H1 (cell line): ENCODE results near the gene ALDH1L2. TPM values are rescaled to one million over a fixed set of nuclear protein-coding genes. Genes with fewer than 3 reads are reported as not detected.

Experiments used
- CTCF ChIA-PET: fragments of 300-600 bp; sonication (Branson Sonifier 250); formaldehyde crosslinking; loops from one replicate; lab custom pipeline; 2021; ENCODE audit not compliant: partially characterized antibody; lab: Charles Lee
- POLR2A ChIA-PET: fragments of 300-600 bp; sonication (Branson Sonifier 250); formaldehyde crosslinking; loops from one replicate; lab custom pipeline; 2021; ENCODE audit warnings: inconsistent platforms; ENCODE audit not compliant: partially characterized antibody; lab: Charles Lee
- DNase-seq, 2 experiments: peaks; one replicate each; pipeline versions ENCODE4 v3.0.0 to v3.0.0-alpha.2; 2010 to 2022; ENCODE audit warnings: low spot score in 2 of 2, low read depth in 1 of 2, mixed read lengths in 1 of 2
- FAIRE-seq: peaks from 2 replicates; lab custom pipeline; 2011; peaks lifted over from hg19 to GRCh38; lab: Jason Lieb, UNC
- H2AFZ ChIP-seq: 2 replicates; pipeline ENCODE4 v1.8.1; 2012; ENCODE audit warnings: low read length, inconsistent platforms
- H2AK5ac ChIP-seq: 2 replicates; pipeline ENCODE4 v1.6.1; 2013; ENCODE audit warnings: low read depth, low read length
- H2BK120ac ChIP-seq: replicated peaks from 2 replicates; pipeline ENCODE3; 2013; ENCODE audit warnings: low read depth, low read length, inconsistent platforms
- H2BK12ac ChIP-seq: 2 replicates; pipeline ENCODE4 v1.6.1; 2013; ENCODE audit warnings: low read depth, low read length
- H2BK15ac ChIP-seq: 2 replicates; pipeline ENCODE4 v1.6.1; 2013; ENCODE audit warnings: low read length
- H2BK20ac ChIP-seq: 2 replicates; pipeline ENCODE4 v1.6.1; 2013; ENCODE audit warnings: low read length
- H2BK5ac ChIP-seq: 2 replicates; pipeline ENCODE4 v1.6.1; 2013; ENCODE audit warnings: low read depth, low read length
- H3K14ac ChIP-seq: 2 replicates; pipeline ENCODE4 v1.6.1; 2013; ENCODE audit warnings: inconsistent platforms; ENCODE audit not compliant: insufficient read length
- H3K18ac ChIP-seq: 2 replicates; pipeline ENCODE4 v1.6.1; 2013; ENCODE audit warnings: low read length; ENCODE audit errors: extremely low read depth
- H3K23ac ChIP-seq: 2 replicates; pipeline ENCODE4 v1.6.1; 2013; ENCODE audit warnings: inconsistent platforms; ENCODE audit not compliant: insufficient read length
- H3K23me2 ChIP-seq: 2 replicates; pipeline ENCODE4 v1.6.1; 2013; ENCODE audit warnings: low read depth, low read length
- H3K27ac ChIP-seq: 2 replicates; pipeline ENCODE4 v1.6.1; 2011; ENCODE audit warnings: low read depth, low read length, inconsistent platforms
- H3K27me3 ChIP-seq, 4 experiments: replicated peaks in 1 of 4; 1 replicate in 1 of 4; 2 replicates in 3 of 4; pipeline versions ENCODE4 v1.6.1 to v1.8.1; 2011 to 2013; ENCODE audit warnings: low read length in 3 of 4, mild to moderate bottlenecking in 3 of 4, inconsistent platforms in 2 of 4, mixed read lengths in 2 of 4, moderate library complexity in 1 of 4; ENCODE audit not compliant: control insufficient read depth in 3 of 4, insufficient read depth in 3 of 4; ENCODE audit errors: extremely low read depth in 1 of 4
- H3K36me3 ChIP-seq, 4 experiments: 2 replicates each; pipeline versions ENCODE4 v1.6.1 to v1.8.1; 2011 to 2013; ENCODE audit warnings: mild to moderate bottlenecking in 4 of 4, low read length in 3 of 4, moderate library complexity in 2 of 4, control low read depth in 1 of 4, inconsistent platforms in 1 of 4; ENCODE audit not compliant: insufficient read depth in 4 of 4, control insufficient read depth in 2 of 4
- H3K4ac ChIP-seq: replicated peaks from 2 replicates; pipeline ENCODE3; 2013; ENCODE audit warnings: low read length, low read depth, mixed read lengths, inconsistent platforms; ENCODE audit not compliant: insufficient read length
- H3K4me1 ChIP-seq, 4 experiments: replicated peaks in 1 of 4; 1 replicate in 1 of 4; 2 replicates in 3 of 4; pipeline versions ENCODE4 v1.6.1 to v1.8.1; 2011 to 2013; ENCODE audit warnings: low read length in 3 of 4, inconsistent platforms in 2 of 4, mixed read lengths in 1 of 4; ENCODE audit not compliant: insufficient read depth in 4 of 4, control insufficient read depth in 3 of 4
- H3K4me2 ChIP-seq, 2 experiments: 2 replicates each; pipeline versions ENCODE4 v1.6.1 to v1.8.1; 2011 to 2013; ENCODE audit warnings: low read depth in 2 of 2, low read length in 2 of 2, control low read depth in 1 of 2, inconsistent platforms in 1 of 2, mild to moderate bottlenecking in 1 of 2; ENCODE audit not compliant: insufficient read depth in 1 of 2
- H3K4me3 ChIP-seq, 4 experiments: fragments of 200-600, 300-600 bp in 1 of 4; sonication (generic), shearing (Covaris generic), sonication (Bioruptor Twin) in 1 of 4; 2 replicates each; pipeline versions ENCODE4 v1.5.1 to v1.8.1; 2011 to 2016; ENCODE audit warnings: low read length in 4 of 4, low read depth in 3 of 4, control low read depth in 2 of 4, inconsistent platforms in 2 of 4, mild to moderate bottlenecking in 2 of 4, mixed read lengths in 1 of 4, moderate library complexity in 1 of 4; ENCODE audit not compliant: insufficient read depth in 2 of 4; ENCODE audit errors: extremely low read depth in 1 of 4
- H3K56ac ChIP-seq: replicated peaks from 2 replicates; pipeline ENCODE3; 2013; ENCODE audit warnings: low read depth, mild to moderate bottlenecking, mixed read lengths, low read length, inconsistent platforms; ENCODE audit not compliant: insufficient read length
- H3K79me1 ChIP-seq: 2 replicates; pipeline ENCODE4 v1.6.1; 2013; ENCODE audit warnings: low read depth, low read length, control low read depth
- H3K79me2 ChIP-seq, 2 experiments: 2 replicates each; pipeline versions ENCODE4 v1.6.1 to v1.8.1; 2012 to 2013; ENCODE audit warnings: low read length in 2 of 2, mild to moderate bottlenecking in 2 of 2, inconsistent platforms in 1 of 2; ENCODE audit not compliant: insufficient read depth in 2 of 2, control insufficient read depth in 1 of 2
- H3K9ac ChIP-seq, 4 experiments: replicated peaks in 1 of 4; 1 replicate in 1 of 4; 2 replicates in 3 of 4; pipeline versions ENCODE4 v1.6.1 to v1.8.1; 2011 to 2013; ENCODE audit warnings: low read depth in 3 of 4, low read length in 3 of 4, control low read depth in 2 of 4, mild to moderate bottlenecking in 2 of 4, moderate library complexity in 2 of 4, inconsistent platforms in 1 of 4; ENCODE audit errors: extremely low read depth in 1 of 4
- H3K9me3 ChIP-seq, 2 experiments: 2 replicates each; pipeline versions ENCODE4 v1.6.1 to v1.8.1; 2012 to 2013; ENCODE audit warnings: mild to moderate bottlenecking in 2 of 2, moderate library complexity in 2 of 2, control low read depth in 1 of 2, inconsistent platforms in 1 of 2, low read depth in 1 of 2, low read length in 1 of 2, mixed read lengths in 1 of 2; ENCODE audit not compliant: insufficient read depth in 2 of 2
- H4K20me1 ChIP-seq, 2 experiments: replicated peaks in 1 of 2; 2 replicates each; pipeline versions ENCODE3 to v1.8.1; 2011 to 2013; ENCODE audit warnings: inconsistent platforms in 2 of 2, low read length in 2 of 2, mild to moderate bottlenecking in 1 of 2; ENCODE audit not compliant: insufficient read depth in 2 of 2, control insufficient read depth in 1 of 2
- H4K5ac ChIP-seq: 2 replicates; pipeline ENCODE4 v1.6.1; 2013; ENCODE audit warnings: low read length, low read depth, mixed read lengths, inconsistent platforms; ENCODE audit not compliant: insufficient read length
- H4K8ac ChIP-seq: 2 replicates; pipeline ENCODE4 v1.8.0; 2013; ENCODE audit warnings: mild to moderate bottlenecking, moderate library complexity, low read length, inconsistent platforms; ENCODE audit not compliant: insufficient read depth; ENCODE audit errors: extremely low read depth
- H4K91ac ChIP-seq: replicated peaks from 2 replicates; pipeline ENCODE3; 2013; ENCODE audit warnings: low read length, mixed read lengths, inconsistent platforms; ENCODE audit not compliant: insufficient read length
- ASH2L ChIP-seq: fragments of 200-600, 300-600 bp; sonication (generic); IDR thresholded peaks from one replicate; pipeline ENCODE4 v1.7.1; 2017; ENCODE audit warnings: low read length
- ATF3 ChIP-seq: IDR thresholded peaks from 2 replicates; pipeline ENCODE4 v1.6.1; 2011; ENCODE audit warnings: low read depth, mild to moderate bottlenecking, low read length; ENCODE audit not compliant: insufficient read depth
- BACH1 ChIP-seq: IDR thresholded peaks from 2 replicates; pipeline ENCODE4 v1.6.1; 2012; ENCODE audit warnings: low read length, improper control_type of control experiment
- CBX5 ChIP-seq: fragments of 300-800, 300-1000 bp; sonication (generic); IDR thresholded peaks from 2 replicates; pipeline ENCODE4 v1.7.1; 2016; ENCODE audit warnings: antibody characterized with exemption, low read length, low read depth
- CEBPB ChIP-seq: IDR thresholded peaks from 2 replicates; pipeline ENCODE4 v1.6.1; 2012; ENCODE audit warnings: low read depth, low read length
- CREB1 ChIP-seq: IDR thresholded peaks from 2 replicates; pipeline ENCODE4 v1.6.1; 2012; ENCODE audit warnings: inconsistent platforms
- CTBP2 ChIP-seq: IDR thresholded peaks from 2 replicates; pipeline ENCODE4 v1.7.0; 2011; ENCODE audit warnings: borderline replicate concordance, mild to moderate bottlenecking, moderate library complexity, mixed read lengths, low read length; ENCODE audit not compliant: insufficient read depth, insufficient read length
- EP300 ChIP-seq, 2 experiments: IDR thresholded peaks; 1 replicate in 1 of 2; 2 replicates in 1 of 2; pipeline ENCODE4 v1.6.1; 2011 to 2012; ENCODE audit warnings: low read depth in 2 of 2, low read length in 2 of 2, mild to moderate bottlenecking in 2 of 2, borderline replicate concordance in 1 of 2, inconsistent platforms in 1 of 2, moderate library complexity in 1 of 2
- EZH2 ChIP-seq: fragments of 200-600 bp; sonication (generic); IDR thresholded peaks from 2 replicates; pipeline ENCODE4 v1.7.1; 2012; ENCODE audit warnings: low read depth, mild to moderate bottlenecking, moderate library complexity, low read length, inconsistent platforms; ENCODE audit not compliant: severe bottlenecking
- SAP30 ChIP-seq: fragments of 300-600 bp; sonication (generic); IDR thresholded peaks from 2 replicates; pipeline ENCODE4 v1.7.1; 2012; ENCODE audit warnings: low read length, moderate library complexity, mild to moderate bottlenecking, inconsistent platforms; ENCODE audit not compliant: insufficient read depth, insufficient replicate concordance
- SP2 ChIP-seq: IDR thresholded peaks from 2 replicates; pipeline ENCODE4 v1.6.1; 2012; ENCODE audit warnings: mild to moderate bottlenecking, low read length, inconsistent platforms
- ZNF274 ChIP-seq: IDR thresholded peaks from 2 replicates; pipeline ENCODE4 v1.7.0; 2012; ENCODE audit warnings: low read length, borderline replicate concordance; ENCODE audit errors: extremely low read depth
- WGBS, 2 experiments: shearing (Covaris generic) in 1 of 2; methylation state at CpG; one replicate each; pipeline versions ENCODE4 v1.1.6 to v1.1.7; 2013 to 2015; ENCODE audit warnings: low lambda C conversion rate in 2 of 2, mixed read lengths in 2 of 2, inconsistent platforms in 1 of 2, low coverage in 1 of 2, missing lambda C conversion rate in 1 of 2; ENCODE audit not compliant: insufficient replicate concordance in 2 of 2, insufficient coverage in 1 of 2, insufficient read length in 1 of 2; ENCODE audit errors: extremely low coverage in 1 of 2, missing lambda C conversion rate in 1 of 2; 5-methylcytosine and 5-hydroxymethylcytosine counted together
- polyA plus RNA-seq, 7 experiments: library from polyadenylated mRNA; depleted of rRNA in 3 of 7; stranded (reverse) in 5 of 7; unstranded in 2 of 7; fragments of >200 nt in 5 of 7; fragments of 200-250 nt in 2 of 7; gene quantifications; 1 replicate in 5 of 7; 2 replicates in 1 of 7; 4 replicates in 1 of 7; pipeline versions ENCODE4 v1.2.1 to v1.2.3, GENCODE V29; 2011 to 2013; ENCODE audit warnings: missing spikeins in 2 of 7, mixed read lengths in 2 of 7
- total RNA-seq: library from RNA; stranded (reverse); fragmentation: NEBNext Ultra II Directional; extraction: Animal tissue kit (Norgen Biotek cat#: 25700); gene quantifications from 2 replicates; pipeline ENCODE4 v1.2.1, GENCODE V29; 2021

Gene ALDH1L2
- total and polyA plus RNA-seq, 2 of the 8 experiments (the other 6 are each of a cell fraction or from before 2014, with no cell fraction given): 3.7 to 7.2 TPM

DNA sequence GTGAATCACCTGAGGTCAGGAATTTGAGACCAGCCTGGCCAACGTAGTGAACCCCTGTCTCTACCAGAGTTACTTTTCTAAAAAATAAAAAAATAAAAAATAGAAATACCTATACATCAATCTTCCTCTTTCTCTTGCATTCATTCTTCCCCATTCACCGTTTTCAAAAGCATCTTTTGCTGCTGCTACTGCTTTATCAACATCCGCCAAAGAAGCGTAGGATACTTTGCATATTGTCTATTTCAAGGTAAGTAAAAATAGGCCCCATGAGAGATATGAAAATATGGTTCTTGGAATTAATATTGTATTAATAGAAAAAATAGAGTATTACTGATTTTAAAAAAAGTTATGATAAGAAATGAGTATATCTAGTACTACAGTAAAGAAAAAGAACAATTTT, 32.3 kb downstream of the ALDH1L2 start:
- H3K14ac ChIP-seq: no peak overlapping the region
- H4K91ac ChIP-seq: no peak overlapping the region
- H3K23me2 ChIP-seq: no peaks in the 10 kb centered on the region
- H2BK12ac ChIP-seq: no peak overlapping the region
- no peaks in the 10 kb centered on the region for H3K79me1 ChIP-seq
- H3K4me3 ChIP-seq: no peak overlapping the region
- H3K4me1 ChIP-seq: no peaks in the 10 kb centered on the region
- H2AFZ ChIP-seq: no peak overlapping the region
- no peak overlapping the region for H3K56ac ChIP-seq
- no peak overlapping the region for H3K4me2 ChIP-seq
- H3K27ac ChIP-seq: no peak overlapping the region
- H3K18ac ChIP-seq: no peak overlapping the region
- no peak for TF ChIP-seq ZNF274
- no peak for TF ChIP-seq EZH2
- TF ChIP-seq SP2: no peak
- no peak for TF ChIP-seq SAP30
- TF ChIP-seq ASH2L: no peak
- TF ChIP-seq EP300 (IDR thresholded peaks at IDR 0.05; ENCODE audit: borderline replicate concordance in 1 of 2, low read depth in 2 of 2, low read length in 2 of 2): no peak
- no peak for TF ChIP-seq ATF3
- no peak for TF ChIP-seq CREB1
- no peak for TF ChIP-seq CEBPB
- no peak for TF ChIP-seq BACH1
- TF ChIP-seq CBX5: no peak
- no peak for TF ChIP-seq CTBP2
- POLR2A ChIA-PET: no interaction called here
- no peak overlapping the region for H4K5ac ChIP-seq
- CTCF ChIA-PET: interaction anchor here (1.1 to 2.2 kb wide), 6 partner anchors 11 to 670 kb away, joined by 3 to 9 read pairs (median 4); partner anchors contain the start of gene ALDH1L2
- no peak overlapping the region for H2AK5ac ChIP-seq
- no peak for DNase-seq
- no peak overlapping the region for H2BK20ac ChIP-seq
- H3K9ac ChIP-seq: no peak overlapping the region
- no peak overlapping the region for H4K8ac ChIP-seq
- no peak overlapping the region for H3K4ac ChIP-seq
- no peaks in the 10 kb centered on the region for H4K20me1 ChIP-seq
- no peaks in the 10 kb centered on the region; a peak in 1 of 8 replicates for H3K36me3 ChIP-seq
- no peaks in the 10 kb centered on the region for H3K27me3 ChIP-seq
- FAIRE-seq: no peak
- no peak overlapping the region for H2BK120ac ChIP-seq
- H2BK5ac ChIP-seq: no peak overlapping the region
- H3K79me2 ChIP-seq: no peaks in the 10 kb centered on the region
- H3K23ac ChIP-seq: no peak overlapping the region
- no peak overlapping the region for H2BK15ac ChIP-seq
- H3K9me3 ChIP-seq: no peaks in the 10 kb centered on the region
- 92% methylated on average over 4 of the region's 4 CpGs; no CpG with 5 or more reads in 1 of the 2 experiments for WGBS, 2 experiments
